Dendritic cell treated with granulocyte-macrophage colony-stimulating factor and Interleukin-4, amounts not matched to agents 40 ng/mL and 50 ng/mL, for 4 days (primary cell): ENCODE results near the gene MTMR6.

Experiments used
- H3K27ac Mint-ChIP-seq: one replicate; pipeline ENCODE4 v1.8.0; 2022; ENCODE audit warnings: mild to moderate bottlenecking, mixed read lengths
- H3K27me3 Mint-ChIP-seq: one replicate; pipeline ENCODE4 v1.8.0; 2022; ENCODE audit warnings: mild to moderate bottlenecking, mixed read lengths
- H3K36me3 Mint-ChIP-seq: one replicate; pipeline ENCODE4 v1.8.0; 2022; ENCODE audit warnings: low read depth, mixed read lengths
- H3K4me1 Mint-ChIP-seq: one replicate; pipeline ENCODE4 v1.8.0; 2022; ENCODE audit warnings: low read depth, mixed read lengths
- H3K4me3 Mint-ChIP-seq: one replicate; pipeline ENCODE4 v1.8.0; 2022; ENCODE audit warnings: mild to moderate bottlenecking, moderate library complexity, mixed read lengths
- H3K9me3 Mint-ChIP-seq: one replicate; pipeline ENCODE4 v1.8.0; 2022; ENCODE audit warnings: mixed read lengths
- intact Hi-C: fragments of 100-400 bp; cut with micrococcal nuclease; formaldehyde crosslinking; loops from one replicate; pipeline ENCODE4 v1.15.0; 2022

MTMR6 gene

DNA sequence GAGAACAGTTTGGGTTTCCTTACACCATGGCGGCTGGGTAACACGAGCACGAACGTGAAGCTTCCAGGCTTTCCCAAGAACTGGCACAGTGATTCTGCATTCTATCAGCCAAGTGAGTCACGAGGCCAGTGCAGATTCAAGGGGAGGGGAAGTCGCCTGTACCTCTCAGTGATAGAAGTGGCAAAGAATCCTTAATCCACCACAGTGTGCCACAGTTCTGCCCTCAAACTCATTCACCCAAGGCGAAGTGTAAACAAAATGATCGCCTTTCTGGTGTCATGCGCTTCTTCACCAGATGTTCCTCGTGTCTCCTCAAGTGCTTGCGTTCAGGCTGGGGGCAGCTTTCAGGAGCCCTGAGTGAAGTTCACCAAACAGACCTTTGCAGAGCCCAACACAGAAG, 90.3 kb downstream of the MTMR6 start:
- H3K4me3 Mint-ChIP-seq = no peak overlapping the region
- H3K4me1 Mint-ChIP-seq = no peaks in the 10 kb centered on the region
- H3K27ac Mint-ChIP-seq = no peak overlapping the region
- peaks cover 16% of the 10 kb centered on the region for H3K27me3 Mint-ChIP-seq
- H3K36me3 Mint-ChIP-seq = no peaks in the 10 kb centered on the region
- intact Hi-C loops = no loop called here
- no peaks in the 10 kb centered on the region for H3K9me3 Mint-ChIP-seq
